GM23248 (cell line): ENCODE data around the gene CADPS.

ENCODE experiments used
- EZH2 ChIP-seq: fragments of 200-600 bp; sonication (generic); IDR thresholded peaks from 2 replicates; pipeline ENCODE4 v1.6.1; 2018; ENCODE audit warnings: antibody characterized with exemption, mild to moderate bottlenecking; ENCODE audit not compliant: insufficient read depth, poor library complexity, severe bottlenecking
- EZH2phosphoT487 ChIP-seq: fragments of 200-600 bp; sonication (generic); IDR thresholded peaks from 2 replicates; pipeline ENCODE4 v1.6.1; 2018; ENCODE audit warnings: antibody characterized with exemption, moderate library complexity, mild to moderate bottlenecking, low read depth; ENCODE audit not compliant: insufficient read depth

- TF ChIP-seq EZH2 (no peak), EZH2phosphoT487 (no peak)
These were observed 125.6 kb downstream of the CADPS start for GRCh38 chr3:62749657-62750056.
